ENCODE measurements around the gene PRPF8.
A peak's percentile ranks its signal among the peaks of the same experiment; 100 is the strongest.

The PRPF8 gene

GRCh38 chr17:1646199-1646875 is 38.3 kb downstream of the PRPF8 start:
- DNase-seq (ENCODE audit: low spot score) (no peak), ATAC-seq (ENCODE audit: low read depth) (no peak)
- Histone ChIP-seq H3K4me3 (ENCODE audit: severe bottlenecking) (no peak overlapping the region), H3K4me1 (ENCODE audit: insufficient read depth, poor library complexity, severe bottlenecking) (peaks cover 13% of the 10 kb centered on the region), H3K36me3 (ENCODE audit: low read depth) (peaks cover 8% of the 10 kb centered on the region), H3K27ac (ENCODE audit: poor library complexity, severe bottlenecking) (no peak overlapping the region), H3K9me3 (ENCODE audit: severe bottlenecking) (no peaks in the 10 kb centered on the region), H3K27me3 (ENCODE audit: insufficient read depth, poor library complexity, severe bottlenecking) (no peaks in the 10 kb centered on the region)
- TF ChIP-seq, protein P1, sequence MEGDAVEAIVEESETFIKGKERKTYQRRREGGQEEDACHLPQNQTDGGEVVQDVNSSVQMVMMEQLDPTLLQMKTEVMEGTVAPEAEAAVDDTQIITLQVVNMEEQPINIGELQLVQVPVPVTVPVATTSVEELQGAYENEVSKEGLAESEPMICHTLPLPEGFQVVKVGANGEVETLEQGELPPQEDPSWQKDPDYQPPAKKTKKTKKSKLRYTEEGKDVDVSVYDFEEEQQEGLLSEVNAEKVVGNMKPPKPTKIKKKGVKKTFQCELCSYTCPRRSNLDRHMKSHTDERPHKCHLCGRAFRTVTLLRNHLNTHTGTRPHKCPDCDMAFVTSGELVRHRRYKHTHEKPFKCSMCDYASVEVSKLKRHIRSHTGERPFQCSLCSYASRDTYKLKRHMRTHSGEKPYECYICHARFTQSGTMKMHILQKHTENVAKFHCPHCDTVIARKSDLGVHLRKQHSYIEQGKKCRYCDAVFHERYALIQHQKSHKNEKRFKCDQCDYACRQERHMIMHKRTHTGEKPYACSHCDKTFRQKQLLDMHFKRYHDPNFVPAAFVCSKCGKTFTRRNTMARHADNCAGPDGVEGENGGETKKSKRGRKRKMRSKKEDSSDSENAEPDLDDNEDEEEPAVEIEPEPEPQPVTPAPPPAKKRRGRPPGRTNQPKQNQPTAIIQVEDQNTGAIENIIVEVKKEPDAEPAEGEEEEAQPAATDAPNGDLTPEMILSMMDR (IDR thresholded peaks at IDR 0.05; ENCODE audit: poor library complexity, severe bottlenecking), result no peak

- Histone ChIP-seq H3K4me3 (ENCODE audit: severe bottlenecking) (no peak within 1 kb of the TSS), H3K36me3 (ENCODE audit: low read depth) (no peaks in the 10 kb centered on the region; the same call in 1 of the 2 replicates), H3K4me1 (ENCODE audit: insufficient read depth, poor library complexity, severe bottlenecking) (peaks cover 13% of the 10 kb centered on the region), H3K9me3 (ENCODE audit: severe bottlenecking) (no peaks in the 10 kb centered on the region), H3K27ac (ENCODE audit: poor library complexity, severe bottlenecking) (peak within 1 kb of the TSS; percentile 48), H3K27me3 (ENCODE audit: insufficient read depth, poor library complexity, severe bottlenecking) (no peaks in the 10 kb centered on the region)
- ATAC-seq (ENCODE audit: low read depth) (no peak), DNase-seq (ENCODE audit: low spot score) (no peak)
- TF ChIP-seq, protein P1 (IDR thresholded peaks at IDR 0.05; ENCODE audit: poor library complexity, severe bottlenecking), result no peak
Observed at GRCh38 chr17:1645207-1646171, 39.2 kb downstream of the PRPF8 start, which contains the start of gene SCARF1. SCARF1 (minus strand) TSS chr17:1645732; CDS start chr17:1645697, 35 bp downstream.

DNA sequence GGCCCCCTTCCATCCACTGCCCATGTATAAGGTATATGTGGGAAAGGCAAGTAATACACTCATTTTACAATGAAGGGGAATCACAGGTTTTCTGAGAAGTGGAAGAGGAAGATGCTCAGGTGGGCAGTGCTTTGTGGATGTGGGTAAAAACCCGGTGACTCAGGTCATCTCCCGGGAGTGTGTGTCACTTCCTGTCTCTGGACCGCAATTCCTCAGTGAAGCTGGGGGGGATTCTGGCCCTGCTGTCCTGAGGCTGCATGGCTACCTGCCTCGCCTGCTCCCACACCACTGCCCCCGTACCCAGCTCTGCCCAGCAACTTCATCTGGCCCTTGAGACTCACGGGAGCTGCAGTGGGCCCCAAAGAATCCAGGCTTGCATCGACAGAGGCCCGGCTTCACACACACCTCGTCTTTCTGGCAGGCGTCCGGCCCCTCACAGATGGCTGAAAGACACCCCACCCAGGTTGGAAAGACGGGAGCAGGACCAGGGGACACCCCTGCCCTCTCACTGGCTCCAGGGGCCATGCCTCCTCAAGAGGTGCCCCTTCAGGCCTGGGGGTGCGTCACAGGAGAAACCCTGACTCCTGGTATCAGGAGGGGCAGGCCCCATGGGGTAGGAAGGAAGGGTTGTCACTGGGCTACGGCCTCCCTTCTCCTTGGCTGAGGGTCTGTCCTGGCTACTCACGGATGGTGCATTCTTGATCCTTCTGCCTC is 40.0 kb downstream of the PRPF8 start:
- no peak overlapping the region for H3K4me3 ChIP-seq (ENCODE audit: severe bottlenecking)
- no peaks in the 10 kb centered on the region for H3K9me3 ChIP-seq (ENCODE audit: severe bottlenecking)
- no peaks in the 10 kb centered on the region for H3K36me3 ChIP-seq (ENCODE audit: low read depth)
- H3K27ac ChIP-seq (ENCODE audit: poor library complexity, severe bottlenecking), result peak overlapping the region; percentile 48
- no peak for DNase-seq (ENCODE audit: low spot score)
- peak; percentile 32; the same call in 1 of the 3 replicates for ATAC-seq (ENCODE audit: low read depth)
- peaks cover 13% of the 10 kb centered on the region for H3K4me1 ChIP-seq (ENCODE audit: insufficient read depth, poor library complexity, severe bottlenecking)
- TF ChIP-seq, protein P1 (IDR thresholded peaks at IDR 0.05; ENCODE audit: poor library complexity, severe bottlenecking), result no peak
- H3K27me3 ChIP-seq (ENCODE audit: insufficient read depth, poor library complexity, severe bottlenecking), result no peaks in the 10 kb centered on the region

- ATAC-seq (ENCODE audit: low read depth) (no peak), DNase-seq (ENCODE audit: low spot score) (no peak)
- Histone ChIP-seq H3K4me1 (ENCODE audit: insufficient read depth, poor library complexity, severe bottlenecking) (peaks cover 13% of the 10 kb centered on the region), H3K4me3 (ENCODE audit: severe bottlenecking) (peak overlapping the region; percentile 43), H3K27ac (ENCODE audit: poor library complexity, severe bottlenecking) (peak overlapping the region; percentile 48), H3K36me3 (ENCODE audit: low read depth) (no peaks in the 10 kb centered on the region), H3K9me3 (ENCODE audit: severe bottlenecking) (no peaks in the 10 kb centered on the region), H3K27me3 (ENCODE audit: insufficient read depth, poor library complexity, severe bottlenecking) (no peaks in the 10 kb centered on the region)
- TF ChIP-seq, protein P1 (IDR thresholded peaks at IDR 0.05; ENCODE audit: poor library complexity, severe bottlenecking), result no peak
Observed at GRCh38 chr17:1643999-1644492, 40.6 kb downstream of the PRPF8 start.

Data from RWPE2 (cell line).